HG03521 (cell line): ENCODE results near the gene CDKN2C.
"Not testable (repeated sequence)": the region's sequence is repeated elsewhere in the genome, so short reads cannot be mapped to it uniquely, and the experiment has no call there.

Source experiments
- ATAC-seq: cut with Tn5 transposase; IDR thresholded peaks from one replicate; pipeline ENCODE4 v1.9.1; 2021; ENCODE audit warnings: mild to moderate bottlenecking, moderate library complexity; ENCODE audit not compliant: unreplicated experiment

CDKN2C gene

DNA sequence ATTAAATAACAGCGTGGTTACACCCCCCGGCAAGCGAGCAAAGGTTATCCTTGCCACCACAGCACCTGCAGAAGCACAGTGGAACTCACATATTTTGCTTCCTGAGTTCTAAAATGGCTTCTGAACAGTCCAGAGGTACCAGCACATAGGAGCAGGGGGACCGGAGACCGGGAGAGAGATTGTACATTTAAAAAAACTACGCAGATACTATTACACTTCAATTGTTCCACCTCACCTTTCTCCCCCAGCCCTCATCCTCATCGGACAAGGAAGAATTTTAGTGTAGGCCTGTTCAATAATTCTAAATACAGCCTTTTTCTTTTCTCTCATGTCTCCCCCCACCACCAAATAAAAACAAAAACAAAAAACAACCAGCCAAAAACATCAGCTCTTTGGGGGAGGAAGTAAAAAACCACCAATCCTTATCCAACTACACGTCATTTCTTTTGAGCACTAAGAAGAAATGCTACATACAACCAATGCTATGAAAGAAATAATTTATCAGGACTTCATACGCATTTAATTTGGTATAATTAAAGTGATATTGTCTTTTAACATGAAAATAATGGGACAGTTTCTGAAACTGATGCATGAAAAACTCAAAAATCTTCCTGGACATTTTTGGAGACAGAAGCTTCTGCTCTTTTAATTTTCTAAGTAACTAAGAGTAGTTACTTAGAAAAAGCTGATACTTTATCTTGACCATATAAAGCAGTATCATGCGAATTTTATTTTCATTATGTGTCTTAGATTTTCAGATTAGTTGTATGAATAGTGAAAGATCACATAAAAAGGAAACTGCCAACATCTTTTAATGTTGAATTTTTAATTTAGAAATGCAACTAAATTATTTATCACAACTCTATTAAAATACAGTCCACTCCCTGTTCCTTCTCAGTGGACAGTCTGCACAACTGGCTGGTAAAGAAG, 9.1 kb downstream of the CDKN2C start:
- no peak for ATAC-seq

DNA sequence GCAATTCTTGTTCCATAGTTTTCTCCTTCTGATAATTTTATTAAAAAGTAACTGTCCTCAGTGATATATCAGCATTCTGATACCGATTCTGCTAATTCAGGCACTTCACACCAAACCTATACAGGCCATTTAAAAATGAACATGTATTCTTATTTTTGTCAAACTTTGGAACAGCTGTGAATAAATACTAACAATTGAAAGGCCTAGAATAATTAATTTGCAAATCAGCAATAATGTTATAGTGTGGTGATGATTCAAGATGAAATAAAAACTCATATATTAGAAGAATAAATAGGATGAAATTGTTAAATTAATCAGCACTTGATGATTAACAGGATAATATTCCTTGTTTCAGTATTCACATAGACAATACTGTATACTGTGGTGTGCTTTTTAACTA, 9.9 kb downstream of the CDKN2C start:
- ATAC-seq, result no peak

DNA sequence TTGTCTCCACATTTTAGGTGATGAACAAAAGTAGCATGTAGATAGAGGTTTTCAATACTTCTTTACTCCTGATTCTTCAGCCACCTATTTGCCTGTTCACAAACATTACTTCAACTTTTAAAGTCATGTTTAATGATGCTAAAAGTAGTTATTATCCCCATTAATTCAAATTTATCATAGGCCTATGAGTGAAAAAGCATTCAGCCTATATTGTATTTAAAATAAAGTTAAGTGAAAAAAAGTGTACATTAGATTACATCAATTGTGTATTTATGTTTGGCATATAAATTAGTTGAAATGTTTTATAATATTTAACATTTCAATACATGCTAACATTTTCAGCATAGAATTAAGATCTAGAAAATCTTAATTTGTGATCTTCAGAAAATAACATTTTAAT, 10.5 kb downstream of the CDKN2C start:
- ATAC-seq, result no peak

DNA sequence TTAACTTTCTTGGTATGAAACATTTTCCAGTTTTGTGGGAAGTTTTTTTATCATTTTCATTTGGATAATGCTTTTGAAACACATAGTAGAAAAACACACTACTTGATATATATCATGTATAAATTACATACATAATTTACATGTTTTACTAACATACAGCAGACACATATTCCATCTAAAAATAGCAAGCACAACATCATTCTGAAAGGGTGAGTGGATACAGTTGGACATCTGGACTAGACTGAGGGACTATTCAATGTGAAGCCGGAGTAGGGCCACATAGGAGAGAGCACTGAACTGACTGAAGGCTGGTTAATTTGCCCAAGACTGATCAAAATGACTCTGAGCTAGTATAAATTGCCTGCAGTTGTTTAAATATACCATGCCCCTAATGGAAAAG, 11.7 kb downstream of the CDKN2C start:
- ATAC-seq, result no peak

DNA sequence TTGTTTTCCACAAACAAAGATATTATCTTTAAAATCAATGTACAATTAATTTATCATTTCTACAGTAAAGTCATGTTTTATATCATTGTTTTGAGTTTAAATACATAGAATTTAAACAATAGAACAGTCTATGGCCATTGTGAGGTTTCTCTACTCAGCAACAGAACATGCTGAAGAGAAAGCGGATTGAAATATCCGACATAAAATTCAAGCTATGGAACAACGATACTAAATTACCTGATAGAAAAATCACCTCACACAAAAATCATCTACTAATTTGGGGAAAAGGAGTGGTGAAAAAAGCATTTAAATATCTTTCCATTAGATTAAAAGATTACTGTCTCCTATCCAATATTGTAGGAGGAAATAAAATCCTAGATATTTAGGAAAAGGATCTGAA, 12.6 kb downstream of the CDKN2C start:
- no peak for ATAC-seq

DNA sequence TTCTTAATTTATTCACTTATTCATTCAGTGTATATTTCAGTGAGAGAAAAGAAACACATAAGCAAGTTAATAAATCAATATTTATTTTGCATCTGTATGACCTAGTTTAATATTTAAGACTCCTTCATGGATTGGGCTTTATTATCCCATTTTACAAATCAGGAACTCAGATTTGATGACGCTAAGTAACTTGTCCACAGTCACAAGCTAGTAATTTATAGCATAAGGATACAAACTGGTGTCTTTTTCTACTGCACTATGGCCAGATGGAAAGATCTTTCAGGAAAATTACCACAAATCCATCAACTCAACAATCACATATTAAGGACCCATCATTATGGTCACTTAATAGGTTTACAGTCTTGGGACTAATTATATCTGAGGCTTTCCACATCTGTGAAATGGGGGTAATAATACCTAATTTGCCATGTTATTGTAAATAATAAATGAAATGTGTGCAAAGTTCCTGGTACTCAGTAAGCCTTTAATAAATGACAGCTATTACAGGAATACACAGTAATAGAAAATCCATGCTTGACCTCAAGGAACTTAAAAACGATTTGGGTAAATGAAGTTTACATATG, 13.3 kb downstream of the CDKN2C start:
- no peak for ATAC-seq

DNA sequence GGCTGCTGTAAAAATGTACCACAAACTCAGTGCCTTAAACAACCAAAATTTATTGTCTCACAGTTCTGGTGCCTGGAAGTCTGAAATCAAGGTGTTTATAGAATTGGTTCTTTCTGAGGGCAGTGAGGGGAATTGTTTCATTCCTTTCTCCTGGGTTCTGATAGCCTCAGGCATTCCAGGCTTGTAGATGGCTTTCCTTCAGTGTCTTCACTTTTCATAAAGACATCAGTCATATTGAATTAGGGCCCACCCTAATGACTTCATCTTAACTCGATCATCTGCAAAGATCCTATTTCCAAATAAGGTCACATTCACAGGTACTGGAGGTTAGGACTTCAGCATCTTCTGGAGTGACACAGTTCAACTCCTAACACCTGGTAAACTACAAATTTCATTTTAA, 15.0 kb downstream of the CDKN2C start:
- no peak for ATAC-seq

DNA sequence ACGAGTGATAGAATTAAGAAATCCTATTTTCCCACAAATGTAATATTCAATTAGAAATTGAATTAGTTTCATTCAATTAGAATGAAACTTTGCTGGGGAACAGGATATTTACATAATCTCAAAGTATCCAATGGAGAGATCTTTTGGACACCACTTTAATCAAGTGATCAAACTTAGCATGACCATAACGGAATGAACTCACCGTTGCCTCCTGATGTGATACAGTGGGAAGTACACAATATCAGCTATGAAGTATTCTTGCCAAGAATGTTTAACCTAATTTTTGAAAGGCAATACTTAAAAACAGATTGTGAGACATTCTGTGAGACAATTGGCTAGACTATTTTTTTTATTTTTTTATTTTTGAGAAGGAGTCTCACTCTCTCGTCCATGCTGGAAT, 16.6 kb downstream of the CDKN2C start:
- ATAC-seq, result no peak

DNA sequence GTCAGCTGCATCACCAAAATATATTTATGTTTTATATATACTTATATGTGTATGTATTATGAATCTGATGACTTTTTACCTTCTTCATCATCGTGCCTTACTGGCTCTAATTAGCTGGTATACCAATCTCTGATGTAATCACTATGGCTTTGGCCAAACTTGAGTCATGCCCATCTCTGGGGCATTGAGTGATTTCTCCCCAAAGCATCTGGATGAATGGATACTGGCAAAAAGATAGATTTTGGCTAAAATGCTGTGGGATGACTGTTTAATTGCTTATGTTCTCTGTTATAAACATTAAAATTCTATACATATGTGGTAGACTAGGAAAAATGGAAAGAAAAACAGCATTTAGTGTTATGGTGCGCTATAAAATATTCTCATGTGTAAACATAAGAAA, 19.6 kb downstream of the CDKN2C start:
- no peak for ATAC-seq

DNA sequence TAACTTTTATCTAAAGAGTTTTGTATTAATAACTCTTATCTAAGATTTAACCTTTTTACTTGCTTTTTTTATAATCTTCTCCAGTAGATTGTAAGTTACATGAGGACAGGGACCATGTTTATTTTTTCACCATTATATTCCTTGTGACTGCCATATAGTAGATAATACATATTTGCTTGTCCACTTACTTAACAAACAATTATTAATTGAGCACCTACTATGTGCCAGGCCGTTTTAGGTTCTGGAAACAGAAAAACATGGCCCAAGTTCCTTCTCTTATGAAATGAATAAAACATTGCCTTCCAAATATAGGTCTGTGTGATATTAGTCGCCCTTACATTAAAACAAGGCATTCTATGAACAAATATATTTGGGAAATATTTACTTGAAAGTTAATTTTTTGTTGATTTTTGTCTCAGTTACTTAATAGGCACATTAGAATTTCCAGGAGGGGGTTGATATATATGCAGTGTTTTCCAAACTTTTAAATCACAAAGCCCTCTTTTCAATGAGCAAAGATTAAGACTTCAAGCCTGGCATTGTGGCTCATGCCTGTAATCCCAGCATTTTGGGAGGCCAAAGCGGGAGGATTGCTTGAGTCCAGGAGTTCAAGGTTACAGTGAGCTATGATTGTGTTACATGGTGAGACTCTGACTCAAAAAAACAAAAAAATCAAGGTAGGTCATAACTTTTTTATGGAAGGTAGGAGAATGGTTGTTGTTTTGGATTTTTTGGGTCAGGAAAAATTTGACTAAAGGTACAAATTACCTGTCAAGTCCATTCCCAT, 22.7 kb downstream of the CDKN2C start:
- no peak for ATAC-seq

DNA sequence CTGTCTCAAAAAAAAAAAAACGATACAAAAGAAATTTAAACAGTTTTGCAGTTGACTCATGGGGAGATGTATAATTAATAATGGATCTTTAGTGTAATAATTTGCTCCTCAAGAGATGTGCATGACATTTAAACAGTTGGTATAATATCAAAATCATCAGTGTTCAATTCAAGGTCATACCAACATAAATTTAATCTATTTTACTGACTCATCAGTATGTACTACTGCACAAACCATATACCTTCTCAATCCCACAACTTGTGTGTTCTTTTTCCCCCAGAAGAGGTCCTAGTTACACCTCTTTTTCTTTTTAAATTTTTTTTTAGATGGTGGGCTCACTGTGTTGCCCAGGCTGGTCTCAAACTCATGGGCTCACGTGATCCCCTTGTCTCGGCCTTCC, 23.6 kb downstream of the CDKN2C start:
- no peak for ATAC-seq

DNA sequence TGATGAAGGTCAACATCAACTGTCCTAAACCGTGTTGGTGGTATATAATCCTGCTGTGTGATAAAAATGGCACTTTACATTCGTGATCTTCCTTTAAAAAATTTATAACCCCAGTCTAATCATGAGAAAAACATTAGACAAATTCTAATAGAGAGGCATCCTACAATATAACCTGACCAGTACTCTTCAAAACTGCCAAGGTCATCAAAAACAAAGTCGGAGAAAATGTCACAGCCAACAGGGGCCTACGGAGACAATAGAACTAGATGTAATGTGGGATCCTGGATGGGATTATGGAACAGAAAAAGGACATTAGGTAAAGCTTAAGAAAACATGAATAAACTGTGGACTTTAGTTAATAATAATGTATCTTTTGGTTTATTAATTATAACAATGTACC, 25.0 kb downstream of the CDKN2C start:
- no peak for ATAC-seq

DNA sequence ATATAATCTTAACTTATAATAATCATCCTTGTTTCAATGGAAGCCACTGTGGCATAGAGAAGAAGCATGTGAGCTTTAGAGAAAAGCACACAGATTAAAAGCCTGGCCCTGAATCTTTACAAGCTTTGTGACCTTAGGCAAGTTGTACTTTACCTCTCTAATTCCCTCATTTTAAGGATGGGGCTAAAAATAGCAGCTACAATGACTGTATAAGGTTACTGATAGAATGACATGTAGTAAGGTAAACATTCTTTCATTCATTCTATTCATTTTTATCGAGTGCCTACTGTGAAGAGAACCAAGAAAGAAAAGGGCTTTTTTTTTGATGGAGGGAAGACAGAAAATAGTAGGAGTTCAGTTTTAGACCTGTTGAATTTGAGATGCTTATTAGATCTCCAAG, 25.6 kb downstream of the CDKN2C start:
- ATAC-seq, result no peak

DNA sequence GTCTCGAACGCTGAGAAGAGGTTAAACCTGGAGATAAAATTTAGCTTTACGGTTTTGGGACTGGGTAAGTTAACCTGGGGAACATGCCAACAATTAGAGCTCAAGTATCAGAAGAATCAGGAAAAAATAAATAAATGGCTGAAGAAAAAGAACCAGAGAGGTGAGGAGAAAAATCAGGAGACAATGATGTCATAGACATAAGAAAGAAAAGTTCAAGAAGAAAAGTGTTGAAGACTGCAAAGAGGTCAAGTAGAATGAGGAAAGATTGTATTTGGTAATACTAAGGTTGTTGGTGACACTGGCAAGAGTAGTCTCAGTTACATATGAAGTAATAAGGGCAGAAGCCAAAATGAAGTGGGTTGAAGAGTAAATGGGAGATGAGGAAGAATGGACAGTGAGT, 26.0 kb downstream of the CDKN2C start:
- ATAC-seq, result no peak

DNA sequence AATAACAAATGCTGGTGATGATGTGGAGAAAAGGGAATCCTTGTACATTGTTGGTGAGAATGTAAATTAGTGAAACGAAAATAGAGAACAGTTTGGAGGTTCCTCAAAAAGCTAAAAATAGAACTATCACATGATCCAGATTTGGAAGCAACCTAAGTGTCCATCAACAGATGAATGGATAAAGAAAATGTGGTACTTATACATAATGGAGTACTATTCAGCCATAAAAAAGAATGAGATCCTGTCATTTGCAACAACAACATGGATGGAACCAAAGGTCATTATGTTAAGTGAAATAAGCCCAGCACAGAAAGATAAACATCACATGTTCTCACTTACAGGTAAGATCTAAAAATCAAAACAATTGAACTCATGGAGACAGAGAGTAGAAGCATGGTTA, 29.3 kb downstream of the CDKN2C start:
- not testable (repeated sequence) for ATAC-seq

DNA sequence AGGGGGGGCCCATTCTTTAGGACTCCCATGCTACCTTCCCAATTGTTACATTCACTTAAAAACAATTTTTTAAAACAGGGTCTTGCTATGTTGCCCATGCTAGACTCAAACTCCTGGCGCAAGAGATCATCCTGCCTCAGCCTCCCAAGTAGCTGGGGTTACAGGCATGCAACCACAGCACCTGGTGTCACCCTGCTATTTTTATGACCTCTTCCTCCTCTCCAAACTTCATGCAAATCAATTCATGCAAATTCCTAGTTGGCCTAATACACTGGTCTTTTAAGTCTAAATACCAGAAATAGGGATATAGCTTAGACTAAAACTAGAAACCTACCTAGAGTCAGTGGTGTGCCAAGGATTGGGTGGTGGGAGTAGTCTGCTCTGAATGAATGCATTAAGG, 30.1 kb downstream of the CDKN2C start:
- peak; percentile 37 for ATAC-seq

DNA sequence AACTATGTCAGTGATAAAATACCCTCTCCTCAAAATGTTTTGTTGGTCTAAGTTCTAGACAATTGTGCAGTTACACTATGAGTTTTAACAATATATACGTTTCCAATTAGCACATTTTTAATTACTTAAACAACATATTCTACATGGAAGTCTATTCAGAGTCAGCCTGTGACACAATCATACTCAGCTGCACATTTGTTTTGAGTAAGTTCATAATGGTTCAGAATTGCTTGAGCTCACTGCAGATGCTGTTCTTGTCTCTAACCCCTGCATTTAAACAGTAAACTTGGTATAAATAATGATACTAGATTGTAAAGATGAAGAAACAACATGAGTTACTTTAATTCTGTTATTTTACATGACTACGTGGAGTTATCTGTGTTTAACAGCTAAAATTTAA, 30.6 kb downstream of the CDKN2C start:
- no peak for ATAC-seq

DNA sequence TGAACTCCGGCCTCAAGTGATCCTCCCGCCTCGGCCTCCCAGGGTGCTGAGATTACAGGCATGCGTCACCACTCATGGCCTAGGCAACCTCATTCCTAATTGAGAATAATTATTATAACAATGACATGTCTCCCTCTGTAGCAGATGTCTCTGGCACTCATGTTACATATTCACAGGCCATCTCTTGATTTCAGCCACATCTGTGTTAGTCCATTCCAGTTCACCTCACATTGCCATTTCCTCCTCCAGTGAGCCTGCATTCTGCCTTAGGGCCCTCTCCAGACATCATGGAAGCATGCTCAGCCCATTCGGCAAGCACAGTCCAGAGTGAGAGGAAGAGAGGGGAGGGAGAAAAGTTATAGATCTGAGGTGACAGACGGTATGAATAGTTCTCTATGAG, 32.5 kb downstream of the CDKN2C start:
- ATAC-seq, result no peak

DNA sequence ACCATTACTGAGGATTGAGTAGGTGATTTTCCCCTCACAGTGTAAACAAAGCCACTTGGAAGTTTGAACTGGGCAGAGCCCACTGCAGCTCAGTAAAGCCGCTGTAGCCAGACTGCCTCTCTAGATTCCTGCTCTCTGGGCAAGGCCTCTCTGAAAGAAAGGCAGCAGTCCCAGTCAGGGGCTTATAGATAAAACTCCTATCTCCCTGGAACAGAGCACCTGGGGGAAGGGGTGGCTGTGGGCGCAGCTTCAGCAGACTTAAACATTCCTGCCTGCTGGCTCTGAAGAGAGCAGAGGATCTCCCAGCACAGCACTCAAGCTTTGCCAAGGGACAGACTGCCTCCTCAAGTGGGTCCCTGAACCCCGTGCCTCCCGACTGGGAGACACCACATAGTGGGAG, 35.5 kb downstream of the CDKN2C start:
- not testable (repeated sequence) for ATAC-seq

DNA sequence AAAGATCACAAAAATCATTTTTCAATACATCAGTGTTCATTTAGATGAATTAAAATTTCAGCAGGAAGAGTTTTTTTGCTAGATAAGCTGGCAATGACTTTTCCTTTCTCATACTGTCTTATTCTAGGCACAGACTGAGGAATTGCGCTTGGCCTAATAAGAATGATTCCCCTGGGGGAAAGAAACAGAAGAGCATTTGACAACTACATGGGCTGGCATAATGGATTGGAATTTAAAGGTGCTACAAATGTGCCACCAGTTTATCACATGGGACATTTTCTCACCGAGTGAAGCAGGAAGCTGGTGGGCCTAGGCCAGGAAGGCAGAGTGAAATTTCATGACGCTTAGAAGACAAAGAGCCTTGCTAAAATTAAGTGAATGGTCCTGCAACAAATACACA, 39.3 kb downstream of the CDKN2C start:
- ATAC-seq, result no peak

DNA sequence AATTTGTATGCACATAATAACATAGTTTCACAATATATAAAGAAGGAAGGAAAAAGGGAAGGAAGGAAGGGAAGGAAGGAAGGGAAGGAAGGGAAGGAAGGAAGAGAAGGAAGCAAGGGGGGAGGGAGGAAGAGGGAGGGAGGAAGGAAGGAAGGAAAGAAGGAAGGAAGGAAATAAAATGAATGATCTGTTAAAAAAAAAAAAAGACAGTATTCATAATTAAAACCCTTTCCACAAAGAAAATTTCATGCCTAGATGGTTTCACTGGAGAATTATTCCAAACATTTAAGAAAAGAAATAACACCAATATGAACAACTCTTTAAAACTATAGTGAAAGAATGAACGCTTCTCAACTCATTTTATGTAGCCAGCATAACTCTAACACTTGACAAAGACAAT, 44.8 kb downstream of the CDKN2C start:
- no peak for ATAC-seq

DNA sequence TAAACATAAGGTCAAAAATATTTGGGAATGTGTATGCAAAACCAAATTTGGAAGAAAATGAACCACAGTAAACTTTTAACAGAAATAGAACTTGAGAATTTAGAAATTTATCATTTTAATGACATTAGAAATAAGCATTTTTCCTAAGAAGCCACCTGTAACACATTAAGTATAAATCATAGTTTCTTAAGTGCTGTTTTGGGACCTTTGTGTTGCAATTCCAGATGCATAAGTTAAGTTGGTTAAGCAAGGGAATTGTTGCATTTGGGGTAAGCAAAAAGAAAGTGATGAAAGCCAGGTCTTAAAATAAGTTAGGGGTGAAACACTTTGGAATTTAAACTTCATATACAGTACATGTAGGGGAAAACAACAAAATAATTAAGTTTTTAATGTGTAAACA, 49.8 kb downstream of the CDKN2C start:
- ATAC-seq, result no peak
